WERI-Rb-1 (cell line): ENCODE data around the gene KCTD2.
"Not testable (repeated sequence)": the region's sequence is repeated elsewhere in the genome, so short reads cannot be mapped to it uniquely, and the experiment has no call there.

Experiments used
- DNase-seq: peaks from one replicate; pipeline ENCODE4 v3.0.0-alpha.2; 2020
- H3K27ac ChIP-seq: fragments of 250-450 bp; sonication (Bioruptor Pico); 2 replicates; pipeline ENCODE4 v1.5.1; 2020; ENCODE audit warnings: mild to moderate bottlenecking, moderate library complexity
- H3K27me3 ChIP-seq: fragments of 250-450 bp; sonication (Bioruptor Pico); 2 replicates; pipeline ENCODE4 v1.5.1; 2021; ENCODE audit warnings: mild to moderate bottlenecking, low read depth, moderate library complexity; ENCODE audit not compliant: insufficient read depth, severe bottlenecking
- H3K36me3 ChIP-seq: fragments of 250-450 bp; sonication (Bioruptor Pico); 2 replicates; pipeline ENCODE4 v1.5.1; 2020; ENCODE audit warnings: mild to moderate bottlenecking, moderate library complexity
- H3K4me3 ChIP-seq: 2 replicates; pipeline ENCODE4 v1.5.1; 2011; ENCODE audit warnings: low read depth, mild to moderate bottlenecking, control low read depth, low read length
- H3K9me3 ChIP-seq: fragments of 250-450 bp; sonication (Bioruptor Pico); 2 replicates; pipeline ENCODE4 v1.5.1; 2021; ENCODE audit warnings: mild to moderate bottlenecking, moderate library complexity; ENCODE audit not compliant: severe bottlenecking
- TF ChIP-seq, protein P1 (sequence below): IDR thresholded peaks from 2 replicates; pipeline ENCODE4 v1.5.1; 2011; ENCODE audit warnings: low read depth, mild to moderate bottlenecking, control low read depth, inconsistent platforms, low read length

KCTD2 gene

DNA sequence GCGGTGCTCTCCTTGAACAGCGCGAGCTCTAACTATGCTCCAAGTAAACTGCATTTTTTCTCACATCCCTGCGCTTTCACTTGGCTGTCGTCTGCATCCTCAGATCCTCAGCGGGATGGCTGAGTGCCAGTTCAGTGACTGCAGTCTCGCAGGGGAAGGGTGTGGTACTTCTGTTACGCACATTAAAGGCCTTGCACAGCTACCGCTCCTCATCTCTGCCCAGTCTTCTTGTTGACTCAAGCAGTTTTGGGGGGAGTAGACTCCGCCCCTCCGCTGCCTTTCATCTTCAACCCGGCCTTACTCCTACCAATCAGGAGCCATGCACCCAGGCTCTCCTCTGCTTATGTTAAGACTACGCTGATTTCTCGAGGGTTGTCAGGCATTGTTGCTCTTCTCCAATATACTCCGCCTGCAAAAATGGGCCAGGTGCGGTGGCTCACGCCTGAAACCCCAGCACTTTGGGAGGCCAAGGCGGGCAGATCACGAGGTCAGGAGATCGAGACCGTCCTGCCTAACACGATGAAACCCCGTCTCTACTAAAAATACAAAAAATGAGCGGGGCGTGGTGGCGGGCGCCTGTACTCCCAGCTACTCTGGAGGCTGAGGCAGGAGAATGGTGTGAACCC, 10.3 kb upstream of the KCTD2 start:
- Histone ChIP-seq H3K27me3 (no peaks in the 10 kb centered on the region), H3K36me3 (peaks cover 38% of the 10 kb centered on the region), H3K4me3 (no peak overlapping the region), H3K9me3 (no peaks in the 10 kb centered on the region), H3K27ac (no peak overlapping the region)
- no peak for DNase-seq
- TF ChIP-seq, protein P1, sequence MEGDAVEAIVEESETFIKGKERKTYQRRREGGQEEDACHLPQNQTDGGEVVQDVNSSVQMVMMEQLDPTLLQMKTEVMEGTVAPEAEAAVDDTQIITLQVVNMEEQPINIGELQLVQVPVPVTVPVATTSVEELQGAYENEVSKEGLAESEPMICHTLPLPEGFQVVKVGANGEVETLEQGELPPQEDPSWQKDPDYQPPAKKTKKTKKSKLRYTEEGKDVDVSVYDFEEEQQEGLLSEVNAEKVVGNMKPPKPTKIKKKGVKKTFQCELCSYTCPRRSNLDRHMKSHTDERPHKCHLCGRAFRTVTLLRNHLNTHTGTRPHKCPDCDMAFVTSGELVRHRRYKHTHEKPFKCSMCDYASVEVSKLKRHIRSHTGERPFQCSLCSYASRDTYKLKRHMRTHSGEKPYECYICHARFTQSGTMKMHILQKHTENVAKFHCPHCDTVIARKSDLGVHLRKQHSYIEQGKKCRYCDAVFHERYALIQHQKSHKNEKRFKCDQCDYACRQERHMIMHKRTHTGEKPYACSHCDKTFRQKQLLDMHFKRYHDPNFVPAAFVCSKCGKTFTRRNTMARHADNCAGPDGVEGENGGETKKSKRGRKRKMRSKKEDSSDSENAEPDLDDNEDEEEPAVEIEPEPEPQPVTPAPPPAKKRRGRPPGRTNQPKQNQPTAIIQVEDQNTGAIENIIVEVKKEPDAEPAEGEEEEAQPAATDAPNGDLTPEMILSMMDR: no peak

DNA sequence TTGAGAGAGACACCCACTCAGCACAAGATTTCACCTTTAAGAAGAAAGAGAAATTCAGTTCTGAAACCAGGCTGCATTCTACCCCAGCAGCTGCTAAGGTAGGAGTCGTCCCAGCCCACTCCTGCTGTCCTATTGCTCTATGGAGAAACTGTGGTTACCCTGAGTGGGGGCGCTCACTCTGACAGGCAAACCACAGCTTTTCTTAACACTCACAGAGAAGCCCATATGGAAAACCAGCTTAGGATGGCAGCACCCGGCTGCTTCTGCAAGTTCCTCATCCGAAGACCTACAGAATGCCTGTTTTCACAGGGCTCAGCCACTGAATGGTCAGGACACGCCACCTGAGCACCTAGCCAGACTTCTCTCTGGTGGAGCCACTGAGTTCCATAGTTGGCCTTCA, 7.8 kb upstream of the KCTD2 start:
- Histone ChIP-seq H3K27me3 (no peaks in the 10 kb centered on the region), H3K27ac (no peak overlapping the region), H3K9me3 (no peaks in the 10 kb centered on the region), H3K36me3 (peaks cover 42% of the 10 kb centered on the region), H3K4me3 (no peak overlapping the region)
- TF ChIP-seq, protein P1: no peak
- no peak for DNase-seq

DNA sequence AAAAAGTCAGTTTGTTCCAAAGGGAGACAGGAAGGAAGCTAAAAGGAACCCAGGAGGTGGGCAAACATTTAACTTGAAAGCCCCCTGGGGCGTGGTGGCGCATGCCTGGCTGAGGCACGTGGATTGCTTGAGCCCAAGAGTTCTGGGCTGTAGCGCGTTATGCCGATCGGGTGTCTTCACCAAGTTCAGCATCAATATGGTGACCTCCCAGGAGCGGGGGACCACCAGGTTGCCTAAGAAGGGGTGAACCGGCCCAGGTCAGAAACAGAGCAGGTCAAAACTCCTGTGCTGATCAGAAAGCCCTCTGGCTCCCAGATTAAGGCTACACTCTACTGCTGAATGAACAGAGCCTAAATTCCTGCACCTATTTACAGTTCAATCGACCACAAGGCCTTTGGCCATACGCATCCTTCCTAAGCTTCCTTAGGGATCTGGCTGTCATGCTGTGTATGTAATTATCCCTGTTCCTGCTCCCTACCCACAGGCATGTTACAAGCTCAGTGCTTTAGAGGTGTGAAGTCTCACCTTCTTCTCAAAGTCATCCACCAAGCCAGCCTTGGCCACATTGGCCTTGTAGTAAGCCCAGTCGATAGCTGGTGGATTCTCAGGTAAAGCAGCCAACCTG, 5.3 kb upstream of the KCTD2 start:
- no peaks in the 10 kb centered on the region for H3K9me3 ChIP-seq
- DNase-seq: no peak
- H3K27ac ChIP-seq: no peak overlapping the region
- H3K36me3 ChIP-seq: peaks cover 37% of the 10 kb centered on the region
- TF ChIP-seq, protein P1: no peak
- H3K4me3 ChIP-seq: no peak overlapping the region
- no peaks in the 10 kb centered on the region for H3K27me3 ChIP-seq

DNA sequence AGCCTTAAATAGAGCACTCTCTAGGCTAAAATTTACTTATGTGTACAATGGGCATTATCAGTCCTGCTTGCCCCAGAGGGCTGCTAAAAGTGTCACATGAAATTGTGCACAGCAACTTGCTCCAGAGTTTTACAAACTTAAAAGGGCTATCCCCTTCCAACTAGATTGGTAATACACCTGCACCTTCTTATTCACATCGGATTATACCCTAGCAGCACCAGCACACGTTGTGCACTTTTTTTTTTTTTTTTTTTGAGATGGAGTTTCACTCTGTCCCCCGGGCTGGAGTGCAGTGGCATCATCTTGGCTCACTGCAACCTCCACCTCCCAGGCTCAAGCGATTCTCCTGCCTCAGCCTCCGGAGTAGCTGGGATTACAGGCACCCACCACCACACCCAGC, 3.2 kb upstream of the KCTD2 start:
- not testable (repeated sequence) for H3K27ac ChIP-seq, H3K4me3 ChIP-seq, H3K27me3 ChIP-seq, H3K9me3 ChIP-seq, DNase-seq
- peaks cover 35% of the 10 kb centered on the region for H3K36me3 ChIP-seq

DNA sequence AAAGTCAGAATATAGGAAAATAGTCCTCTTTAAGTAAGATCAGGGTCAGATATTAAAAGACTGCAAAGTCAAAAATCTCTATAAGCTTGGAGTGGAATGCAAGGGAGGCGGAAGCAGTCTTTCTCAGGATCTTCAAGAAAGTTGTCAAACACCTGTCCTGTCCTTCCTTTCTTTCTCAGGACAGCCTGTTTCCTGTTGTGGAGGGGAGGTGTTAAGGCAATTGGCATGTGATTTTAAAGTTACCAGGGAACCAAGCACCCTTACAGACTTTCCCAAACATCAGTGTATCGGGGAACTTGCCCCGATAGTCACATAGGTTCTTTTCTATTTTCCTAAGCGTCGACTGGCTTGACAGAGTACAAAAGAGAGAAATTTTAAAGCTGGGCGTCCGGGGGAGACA, 2.3 kb upstream of the KCTD2 start:
- Histone ChIP-seq H3K27me3 (no peaks in the 10 kb centered on the region), H3K4me3 (no peak overlapping the region), H3K9me3 (no peaks in the 10 kb centered on the region), H3K36me3 (peaks cover 35% of the 10 kb centered on the region), H3K27ac (no peak overlapping the region)
- TF ChIP-seq, protein P1: no peak
- DNase-seq: no peak

DNA sequence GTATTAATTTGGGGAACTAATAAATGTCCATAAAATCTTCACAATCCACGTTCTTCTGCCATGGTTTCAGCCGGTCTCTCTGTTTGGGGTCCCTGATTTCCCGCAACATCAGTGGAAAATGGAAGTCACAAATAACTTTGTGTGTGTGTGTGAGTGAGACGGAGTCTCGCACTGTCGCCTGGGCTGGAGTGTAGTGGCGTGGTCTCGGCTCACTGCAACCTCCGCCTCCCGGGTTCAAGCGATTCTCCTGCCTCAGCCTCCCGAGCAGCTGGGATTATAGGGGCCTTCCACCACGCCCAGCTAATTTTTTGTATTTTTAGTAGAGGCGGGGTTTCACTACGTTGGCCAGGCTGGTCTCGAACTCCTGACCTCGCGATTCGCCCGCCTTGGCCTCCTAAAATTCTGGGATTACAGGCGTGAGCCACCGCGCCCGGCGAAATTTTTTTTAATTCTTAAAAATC, 1.0 kb upstream of the KCTD2 start:
- Histone ChIP-seq H3K36me3 (peaks cover 35% of the 10 kb centered on the region), H3K27ac (peak overlapping the region; percentile 70), H3K4me3 (peak overlapping the region; percentile 98)
- DNase-seq, H3K9me3 ChIP-seq, H3K27me3 ChIP-seq: not testable (repeated sequence)
